ENCODE results near the gene NCKAP1. TPM values are rescaled to one million over a fixed set of nuclear protein-coding genes. Genes with fewer than 3 reads are reported as not detected.

NCKAP1 gene
- total and polyA plus RNA-seq, 8 donors: 16.9 to 75.6 (median 42.8) TPM

- no peak for FAIRE-seq
- TF ChIP-seq, protein P1, sequence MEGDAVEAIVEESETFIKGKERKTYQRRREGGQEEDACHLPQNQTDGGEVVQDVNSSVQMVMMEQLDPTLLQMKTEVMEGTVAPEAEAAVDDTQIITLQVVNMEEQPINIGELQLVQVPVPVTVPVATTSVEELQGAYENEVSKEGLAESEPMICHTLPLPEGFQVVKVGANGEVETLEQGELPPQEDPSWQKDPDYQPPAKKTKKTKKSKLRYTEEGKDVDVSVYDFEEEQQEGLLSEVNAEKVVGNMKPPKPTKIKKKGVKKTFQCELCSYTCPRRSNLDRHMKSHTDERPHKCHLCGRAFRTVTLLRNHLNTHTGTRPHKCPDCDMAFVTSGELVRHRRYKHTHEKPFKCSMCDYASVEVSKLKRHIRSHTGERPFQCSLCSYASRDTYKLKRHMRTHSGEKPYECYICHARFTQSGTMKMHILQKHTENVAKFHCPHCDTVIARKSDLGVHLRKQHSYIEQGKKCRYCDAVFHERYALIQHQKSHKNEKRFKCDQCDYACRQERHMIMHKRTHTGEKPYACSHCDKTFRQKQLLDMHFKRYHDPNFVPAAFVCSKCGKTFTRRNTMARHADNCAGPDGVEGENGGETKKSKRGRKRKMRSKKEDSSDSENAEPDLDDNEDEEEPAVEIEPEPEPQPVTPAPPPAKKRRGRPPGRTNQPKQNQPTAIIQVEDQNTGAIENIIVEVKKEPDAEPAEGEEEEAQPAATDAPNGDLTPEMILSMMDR (IDR thresholded peaks at IDR 0.05): no peak
Observed at GRCh38 chr2:183014005-183014404, 24.3 kb downstream of the NCKAP1 start.

GRCh38 chr2:183011743-183012142 lies 26.5 kb downstream of the NCKAP1 start:
- ATAC-seq (no peak), DNase-seq (no peak), FAIRE-seq (no peak)
- TF ChIP-seq, protein P1 (IDR thresholded peaks at IDR 0.05): no peak
- peaks cover 0 to 10% (median 6%) of the 10 kb centered on the region in 3 donors for H3K4me1 ChIP-seq
- no peaks in the 10 kb centered on the region for H3K27me3 ChIP-seq
- intact Hi-C loops (cut with DNase I): no loop called here
- no peak overlapping the region for H3K4me3 ChIP-seq
- H3K36me3 ChIP-seq: no peaks in the 10 kb centered on the region
- WGBS, 2 donors: 87 to 93% methylated on average over 2 of the region's 2 CpGs
- H3K9me3 ChIP-seq: no peaks in the 10 kb centered on the region
- H3K27ac ChIP-seq: no peak overlapping the region

More at GRCh38 chr2:183014005-183014404, 24.3 kb downstream of the NCKAP1 start:
- Histone ChIP-seq H3K4me3 (no peak overlapping the region), H3K27ac (no peak overlapping the region), H3K36me3 (no peaks in the 10 kb centered on the region), H3K4me1 (peaks cover 0 to 10% (median 6%) of the 10 kb centered on the region in 3 donors), H3K9me3 (no peaks in the 10 kb centered on the region), H3K27me3 (no peaks in the 10 kb centered on the region)
- intact Hi-C loops (cut with DNase I): no loop called here
- 83 to 94% methylated on average over 2 of the region's 2 CpGs for WGBS, 2 donors
- ATAC-seq (no peak), DNase-seq (no peak)

GRCh38 chr2:183010112-183010511 lies 28.1 kb downstream of the NCKAP1 start:
- no peak overlapping the region for H3K27ac ChIP-seq
- TF ChIP-seq, protein P1 (IDR thresholded peaks at IDR 0.05): no peak
- intact Hi-C loops (cut with DNase I): no loop called here
- no peaks in the 10 kb centered on the region for H3K36me3 ChIP-seq
- H3K4me1 ChIP-seq: peaks cover 0 to 6% (median 4%) of the 10 kb centered on the region in 3 donors
- DNase-seq (no peak), FAIRE-seq (no peak), ATAC-seq (no peak)
- H3K4me3 ChIP-seq: no peak overlapping the region
- no peaks in the 10 kb centered on the region for H3K27me3 ChIP-seq
- no peaks in the 10 kb centered on the region for H3K9me3 ChIP-seq
- WGBS, 2 donors: 65 to 67% methylated on average over 5 of the region's 5 CpGs

DNA sequence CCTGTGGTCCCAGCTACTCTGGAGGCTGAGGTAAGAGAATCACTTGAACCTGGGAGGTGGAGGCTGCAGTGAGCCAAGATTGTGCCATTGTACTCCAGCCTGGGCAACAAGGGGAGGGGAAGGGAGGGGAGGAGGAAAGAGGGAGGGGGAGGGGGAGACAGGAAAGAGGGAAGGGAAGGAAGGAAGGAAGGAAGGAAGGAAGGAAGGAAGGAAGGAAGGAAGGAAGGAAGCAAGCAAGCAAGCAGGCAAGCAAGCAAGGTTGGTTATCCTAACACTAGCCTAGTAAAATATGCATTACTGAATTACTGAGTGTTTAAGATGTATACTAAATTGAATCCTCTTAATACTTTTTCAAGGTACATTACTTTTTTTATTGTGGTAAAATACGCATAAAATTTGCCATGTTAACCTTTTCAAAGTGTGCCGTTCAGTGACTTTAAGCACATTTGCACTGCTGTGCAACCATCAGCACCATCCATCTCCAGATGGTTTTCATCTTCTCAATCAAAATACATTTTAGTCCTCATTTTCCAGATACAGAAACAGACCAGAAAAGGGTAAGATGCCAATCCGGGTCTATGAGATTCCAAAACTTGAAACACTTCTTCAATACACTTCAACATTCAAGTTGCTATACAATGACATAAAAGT lies 28.9 kb downstream of the NCKAP1 start:
- Histone ChIP-seq H3K27me3 (no peaks in the 10 kb centered on the region), H3K36me3 (no peaks in the 10 kb centered on the region), H3K9me3 (no peaks in the 10 kb centered on the region), H3K4me1 (peaks cover 0 to 3% (median 0%) of the 10 kb centered on the region in 3 donors), H3K4me3 (no peak overlapping the region), H3K27ac (no peak overlapping the region)
- FAIRE-seq (no peak), DNase-seq (no peak), ATAC-seq (no peak)
- TF ChIP-seq, protein P1 (IDR thresholded peaks at IDR 0.05): no peak
- WGBS, 2 donors: 93% methylated on average over 3 of the region's 3 CpGs
- intact Hi-C loops (cut with DNase I): no loop called here

DNA sequence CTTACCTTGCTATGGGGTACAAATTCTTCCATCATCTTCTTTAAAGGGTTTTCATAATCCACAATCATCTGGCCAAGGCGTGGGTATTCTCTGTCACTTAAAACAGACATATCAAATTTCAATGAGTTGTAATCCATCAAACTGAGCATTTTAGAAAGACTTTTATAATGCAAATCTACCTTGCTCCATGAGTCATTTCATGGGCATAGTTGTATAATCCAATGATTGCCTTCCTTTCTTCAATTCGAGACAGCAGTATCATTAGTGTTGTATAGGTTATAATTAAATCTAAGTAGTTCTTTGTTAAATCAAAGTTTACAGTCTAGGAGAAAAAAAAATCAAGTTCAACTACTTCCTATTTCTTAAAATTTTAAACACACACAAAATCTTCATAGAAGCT lies 36.3 kb downstream of the NCKAP1 start:
- DNase-seq (no peak), FAIRE-seq (no peak), ATAC-seq (no peak)
- intact Hi-C loops (cut with DNase I): no loop called here
- Histone ChIP-seq H3K27ac (no peak overlapping the region), H3K9me3 (no peaks in the 10 kb centered on the region), H3K36me3 (peaks cover 0 to 30% (median 8%) of the 10 kb centered on the region in 3 donors), H3K4me1 (no peaks in the 10 kb centered on the region), H3K27me3 (no peaks in the 10 kb centered on the region), H3K4me3 (no peak overlapping the region)
- 88 to 89% methylated on average over 2 of the region's 2 CpGs for WGBS, 2 donors
- TF ChIP-seq, protein P1 (IDR thresholded peaks at IDR 0.05): no peak
